Stimulated activated naive B cell treated with anti-CD40 and anti-IgM and Interleukin-4, amounts not matched to agents 10 μg/mL and 1 μg/mL and 100 μg/mL, for 72 hours (primary cell): Measurements from ENCODE around the gene OTOF.

Source experiments
- ATAC-seq, 2 donors: fragments of 150-1000 bp; cut with Tn5 transposase; replicated peaks; 2 replicates each; pipeline ENCODE4 v1.10.0; 2021; ENCODE audit warnings: moderate library complexity in 1 of 2
- DNase-seq: peaks from one replicate; pipeline ENCODE4 v3.0.0; 2021
- H3K27ac Mint-ChIP-seq: one replicate; pipeline ENCODE4 v1.8.0; 2022; ENCODE audit warnings: mild to moderate bottlenecking, mixed read lengths
- H3K27me3 Mint-ChIP-seq, 2 donors: one replicate each; pipeline ENCODE4 v1.8.0; 2022; ENCODE audit warnings: mixed read lengths in 2 of 2
- H3K36me3 Mint-ChIP-seq, 2 donors: one replicate each; pipeline ENCODE4 v1.8.0; 2022; ENCODE audit warnings: mixed read lengths in 2 of 2, mild to moderate bottlenecking in 1 of 2
- H3K4me1 Mint-ChIP-seq, 2 donors: one replicate each; pipeline ENCODE4 v1.8.0; 2022; ENCODE audit warnings: mixed read lengths in 2 of 2, mild to moderate bottlenecking in 1 of 2
- H3K4me3 Mint-ChIP-seq, 2 donors: one replicate each; pipeline ENCODE4 v1.8.0; 2022; ENCODE audit warnings: mild to moderate bottlenecking in 2 of 2, mixed read lengths in 2 of 2, moderate library complexity in 1 of 2
- H3K9me3 Mint-ChIP-seq, 2 donors: one replicate each; pipeline ENCODE4 v1.8.0; 2022; ENCODE audit warnings: mixed read lengths in 2 of 2, mild to moderate bottlenecking in 1 of 2

The OTOF gene

DNA sequence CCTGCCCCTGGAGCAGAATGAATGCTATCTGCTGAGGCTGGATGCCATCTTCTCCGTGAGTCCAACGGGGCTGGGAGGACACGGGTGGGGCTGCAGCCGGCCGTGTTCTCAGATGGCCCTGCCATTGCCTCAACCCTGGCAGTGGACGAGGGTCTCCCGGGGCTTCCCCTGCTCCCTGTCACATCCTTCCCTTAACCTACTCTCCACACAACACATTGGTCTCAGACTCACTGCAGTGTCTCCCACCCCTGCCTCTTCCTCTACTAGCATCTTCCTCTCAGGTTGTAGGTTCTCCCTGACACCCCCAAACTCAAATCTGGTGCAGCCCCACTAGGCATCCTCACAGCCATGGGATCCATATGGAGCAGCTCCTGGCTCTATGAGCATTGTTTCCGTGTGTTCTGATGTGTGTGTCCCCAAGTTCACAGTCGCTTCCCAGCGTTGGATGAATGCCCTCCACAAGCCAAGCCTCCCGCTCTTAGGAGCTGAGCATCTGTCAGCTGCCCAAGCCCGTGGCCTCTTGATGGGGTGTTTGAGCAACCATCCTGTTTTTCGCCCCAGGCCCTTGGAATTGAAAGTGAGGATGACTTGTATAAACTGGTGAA lies 27.8 kb downstream of the OTOF start:
- no peak for ATAC-seq
- H3K36me3 Mint-ChIP-seq = no peaks in the 10 kb centered on the region
- H3K4me3 Mint-ChIP-seq = no peak overlapping the region
- no peaks in the 10 kb centered on the region for H3K4me1 Mint-ChIP-seq
- peaks cover 12 to 13% of the 10 kb centered on the region in 2 donors for H3K27me3 Mint-ChIP-seq
- H3K9me3 Mint-ChIP-seq = peaks cover 0 to 5% of the 10 kb centered on the region in 2 donors
- H3K27ac Mint-ChIP-seq = no peak overlapping the region
- DNase-seq = no peak

DNA sequence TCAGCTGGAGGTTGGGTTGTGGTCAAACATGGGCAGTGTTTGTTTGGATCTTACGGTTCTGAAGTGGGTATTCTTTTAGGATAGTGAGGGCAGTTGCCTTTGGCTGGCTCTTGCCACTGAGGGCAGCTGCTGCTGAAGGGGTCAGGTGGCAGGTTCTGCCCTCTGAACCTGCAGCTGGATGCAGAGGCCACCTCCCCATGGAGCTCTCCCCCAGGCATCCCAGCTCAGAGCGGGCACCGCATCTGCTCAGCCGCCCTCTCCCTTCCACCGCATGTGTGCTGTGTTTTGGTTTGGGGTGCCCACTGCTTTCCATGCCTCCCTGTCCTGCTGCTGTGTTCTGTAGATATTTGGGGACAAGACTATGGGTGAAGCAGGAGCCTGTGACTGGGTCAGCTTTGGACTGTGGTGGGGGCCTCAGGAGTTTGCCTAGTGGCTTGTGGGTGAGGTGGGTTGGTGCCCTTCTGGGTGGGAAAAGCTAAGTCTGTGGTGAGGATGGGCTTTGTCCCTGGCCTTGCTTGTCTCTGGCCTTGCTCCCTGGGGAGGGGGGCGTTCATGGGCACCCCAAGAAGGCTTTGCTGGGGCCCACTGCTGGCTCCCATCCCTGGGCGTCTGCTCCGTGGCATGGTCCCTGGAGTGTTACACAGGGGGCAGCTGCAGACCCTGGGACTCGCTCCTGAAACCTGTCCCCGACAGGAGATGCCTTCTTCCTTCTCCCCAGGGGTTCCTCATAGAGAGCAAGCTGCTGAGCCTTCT lies 28.5 kb downstream of the OTOF start:
- Mint-ChIP-seq H3K4me3 (no peak overlapping the region), H3K9me3 (peaks cover 0 to 5% of the 10 kb centered on the region in 2 donors), H3K27me3 (peaks cover 12 to 13% of the 10 kb centered on the region in 2 donors), H3K4me1 (no peaks in the 10 kb centered on the region), H3K27ac (no peak overlapping the region), H3K36me3 (no peaks in the 10 kb centered on the region)
- no peak for DNase-seq
- ATAC-seq = no peak

DNA sequence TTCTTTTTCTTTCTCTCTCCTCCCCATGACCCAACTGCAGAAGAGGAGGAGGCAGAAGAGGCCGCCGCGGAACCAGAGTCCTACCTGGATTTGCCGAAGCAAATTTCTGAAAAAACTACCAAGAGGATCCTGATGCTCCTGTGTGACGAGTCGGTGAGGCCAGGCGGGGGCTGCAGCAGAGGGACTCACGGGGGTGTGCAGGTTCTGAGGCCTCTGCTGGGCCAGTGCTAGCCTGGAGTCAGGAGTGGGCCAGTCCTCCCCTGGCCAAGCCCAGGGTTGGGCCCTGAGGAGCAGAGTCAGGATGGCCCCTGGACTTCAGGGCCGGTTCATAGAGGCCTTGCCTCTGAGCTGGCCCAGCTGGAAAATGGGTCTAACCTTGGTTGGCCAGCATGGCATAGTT lies 29.3 kb downstream of the OTOF start:
- no peak overlapping the region for H3K27ac Mint-ChIP-seq
- H3K9me3 Mint-ChIP-seq = peaks cover 0 to 5% of the 10 kb centered on the region in 2 donors
- H3K36me3 Mint-ChIP-seq = no peaks in the 10 kb centered on the region
- peaks cover 11 to 12% of the 10 kb centered on the region in 2 donors for H3K27me3 Mint-ChIP-seq
- ATAC-seq = no peak
- no peak for DNase-seq
- no peaks in the 10 kb centered on the region for H3K4me1 Mint-ChIP-seq
- no peak overlapping the region for H3K4me3 Mint-ChIP-seq

DNA sequence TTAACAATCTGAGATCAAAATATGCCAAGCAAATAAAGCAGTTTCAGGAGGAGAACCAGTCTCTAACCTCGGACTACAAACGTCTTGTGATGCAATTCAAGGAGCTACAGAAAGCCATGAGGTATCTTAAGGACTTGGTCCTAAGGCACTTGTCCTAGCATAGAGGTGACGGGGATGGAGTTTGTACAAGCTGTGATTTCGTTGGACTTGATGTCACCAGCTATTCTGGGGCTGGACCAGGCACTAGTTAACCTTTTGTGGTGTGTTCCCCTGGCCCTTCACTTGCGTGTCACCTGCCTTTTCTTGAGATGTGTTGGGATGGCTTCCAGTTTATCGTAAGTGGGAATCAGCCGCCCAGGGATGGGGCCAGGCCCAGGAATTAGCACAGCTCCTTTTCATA lies 33.7 kb downstream of the OTOF start:
- no peaks in the 10 kb centered on the region for H3K4me1 Mint-ChIP-seq
- no peak overlapping the region for H3K4me3 Mint-ChIP-seq
- no peaks in the 10 kb centered on the region for H3K36me3 Mint-ChIP-seq
- no peak for ATAC-seq
- H3K27ac Mint-ChIP-seq = no peak overlapping the region
- H3K27me3 Mint-ChIP-seq = peaks cover under 1 to 7% of the 10 kb centered on the region in 2 donors
- DNase-seq = no peak
- H3K9me3 Mint-ChIP-seq = no peaks in the 10 kb centered on the region

DNA sequence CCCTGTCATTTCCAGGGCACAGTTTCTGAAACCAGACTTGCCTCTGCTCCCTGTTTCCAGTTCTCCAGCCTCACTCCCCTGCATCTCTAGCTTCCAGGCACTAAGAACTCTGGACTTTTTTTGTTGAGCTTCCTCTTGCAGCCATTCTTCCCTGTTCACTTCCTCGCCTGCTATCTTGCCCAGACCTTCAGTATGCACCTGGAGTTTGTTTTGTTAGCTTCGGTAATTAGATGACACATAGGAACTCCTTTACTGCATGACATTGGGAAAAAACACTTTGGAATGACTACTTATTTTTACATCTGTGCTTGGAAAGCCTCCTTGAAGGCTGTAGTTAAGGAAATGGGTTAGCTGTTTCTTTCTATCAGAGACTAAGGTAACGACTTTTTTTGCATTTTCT lies 35.2 kb downstream of the OTOF start:
- Mint-ChIP-seq H3K4me3 (no peak overlapping the region), H3K36me3 (no peaks in the 10 kb centered on the region), H3K9me3 (no peaks in the 10 kb centered on the region), H3K4me1 (no peaks in the 10 kb centered on the region), H3K27ac (no peak overlapping the region), H3K27me3 (peaks cover 4 to 6% of the 10 kb centered on the region in 2 donors)
- ATAC-seq (no peak), DNase-seq (no peak)

DNA sequence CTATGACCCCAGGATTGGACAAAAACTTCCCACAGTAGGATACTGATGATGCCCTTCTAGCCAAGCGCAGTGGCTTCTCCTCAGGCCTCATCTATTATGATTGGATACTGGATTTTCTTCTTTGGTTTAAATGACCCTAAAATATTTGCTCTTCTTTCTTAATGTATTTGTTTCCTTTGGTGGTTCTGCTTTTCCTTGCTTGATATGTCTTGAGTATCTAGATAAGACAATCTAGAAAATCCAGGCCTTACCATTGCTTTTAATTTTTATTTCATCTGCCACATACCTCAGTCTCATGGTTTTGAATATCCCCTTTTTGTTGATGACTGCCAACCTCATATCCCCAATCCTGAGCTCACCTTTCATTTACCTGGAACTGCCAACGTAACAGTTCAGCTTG lies 35.6 kb downstream of the OTOF start:
- ATAC-seq (no peak), DNase-seq (no peak)
- no peak overlapping the region for H3K4me3 Mint-ChIP-seq

DNA sequence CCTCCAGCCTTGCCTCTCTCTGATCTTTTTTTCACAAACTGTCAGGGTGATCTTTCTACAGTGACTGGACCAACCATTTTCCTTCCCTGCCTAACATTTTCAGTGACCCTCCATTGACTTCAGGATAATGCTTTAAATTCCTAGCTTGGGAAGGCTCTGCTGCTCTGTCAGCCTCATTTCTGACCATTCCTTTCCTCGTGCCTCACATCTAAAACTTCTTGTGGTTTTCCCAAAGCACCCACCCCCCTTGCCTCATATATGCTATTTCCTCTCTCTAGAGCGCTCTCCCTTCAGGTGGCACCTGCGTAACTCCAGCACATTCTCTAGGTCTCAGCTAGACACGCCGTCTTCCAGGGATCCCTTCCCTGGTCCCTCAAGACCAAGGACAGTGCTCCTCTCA lies 39.0 kb downstream of the OTOF start:
- Mint-ChIP-seq H3K36me3 (no peaks in the 10 kb centered on the region), H3K4me3 (no peak overlapping the region), H3K9me3 (no peaks in the 10 kb centered on the region), H3K27me3 (peaks cover 4 to 6% of the 10 kb centered on the region in 2 donors), H3K4me1 (no peaks in the 10 kb centered on the region), H3K27ac (no peak overlapping the region)
- ATAC-seq (no peak), DNase-seq (no peak)

More for the DNA sequence above, 35.6 kb downstream of the OTOF start:
- Mint-ChIP-seq H3K9me3 (no peaks in the 10 kb centered on the region), H3K27ac (no peak overlapping the region), H3K4me1 (no peaks in the 10 kb centered on the region), H3K27me3 (peaks cover 4 to 6% of the 10 kb centered on the region in 2 donors), H3K36me3 (no peaks in the 10 kb centered on the region)

DNA sequence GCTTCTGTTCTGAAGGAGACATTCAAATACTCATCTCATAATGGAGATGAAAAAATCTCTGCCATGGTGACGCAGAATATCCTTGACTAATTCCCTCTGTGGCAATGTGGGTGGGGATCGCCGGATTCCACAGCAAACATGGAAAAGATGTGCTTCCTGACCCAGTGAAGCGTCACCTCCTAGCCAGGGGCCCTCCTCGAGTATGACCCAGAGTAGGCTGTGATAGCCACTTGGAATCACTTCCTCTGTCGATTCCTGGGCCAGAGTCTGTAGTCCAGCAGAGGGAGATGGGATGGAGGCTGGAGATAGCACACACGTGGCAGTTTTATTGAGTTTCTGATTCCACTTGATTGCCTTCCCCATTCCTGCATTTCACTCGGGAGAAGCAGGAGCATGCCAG lies 39.4 kb downstream of the OTOF start:
- DNase-seq = no peak
- H3K9me3 Mint-ChIP-seq = no peaks in the 10 kb centered on the region
- ATAC-seq = no peak

DNA sequence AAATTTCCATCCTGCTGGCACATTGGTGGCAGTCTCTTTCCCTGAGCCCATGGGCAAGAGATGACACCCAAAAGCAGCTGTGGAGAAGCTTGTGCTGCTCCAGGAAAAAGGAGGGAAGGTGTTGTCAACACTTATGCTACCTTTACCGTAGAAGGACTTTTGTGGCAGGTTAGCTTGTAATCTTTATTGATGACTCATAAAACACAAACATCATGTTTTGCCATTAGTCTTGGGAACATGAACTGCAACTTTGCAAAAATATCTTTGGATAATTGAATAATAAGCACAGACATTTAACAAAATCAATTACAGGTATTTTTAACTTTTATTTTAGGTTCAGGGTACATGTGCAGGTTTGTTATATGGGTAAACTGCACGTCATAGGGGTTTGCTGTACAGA lies 42.8 kb downstream of the OTOF start:
- H3K4me3 Mint-ChIP-seq = no peak overlapping the region
- H3K9me3 Mint-ChIP-seq = no peaks in the 10 kb centered on the region
- DNase-seq (no peak), ATAC-seq (no peak)
- H3K27ac Mint-ChIP-seq = no peak overlapping the region
- no peaks in the 10 kb centered on the region for H3K4me1 Mint-ChIP-seq
- no peaks in the 10 kb centered on the region for H3K36me3 Mint-ChIP-seq
- H3K27me3 Mint-ChIP-seq = peaks cover 6 to 12% of the 10 kb centered on the region in 2 donors

More for the DNA sequence above, 39.4 kb downstream of the OTOF start:
- Mint-ChIP-seq H3K27ac (no peak overlapping the region), H3K36me3 (no peaks in the 10 kb centered on the region), H3K4me1 (no peaks in the 10 kb centered on the region), H3K4me3 (no peak overlapping the region), H3K27me3 (peaks cover 4 to 6% of the 10 kb centered on the region in 2 donors)

DNA sequence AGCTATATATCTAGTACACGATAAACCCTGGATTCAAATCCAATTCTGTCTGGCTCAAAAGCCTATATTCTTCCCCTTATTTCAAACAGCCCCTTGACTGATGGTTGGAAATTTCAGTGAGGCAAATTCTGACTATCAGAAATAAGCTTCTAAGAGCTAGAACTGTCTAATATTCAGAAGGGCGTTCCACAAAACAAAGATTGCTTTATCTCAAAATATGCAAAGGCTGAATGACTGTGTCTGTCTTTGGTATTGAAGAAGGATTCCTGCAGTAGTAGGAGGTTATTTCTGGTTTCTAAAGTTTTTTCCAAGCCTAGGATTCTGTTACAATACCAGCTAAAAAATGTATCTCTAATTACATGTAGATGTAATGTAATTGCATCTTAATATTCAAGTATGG lies 45.1 kb downstream of the OTOF start:
- Mint-ChIP-seq H3K36me3 (no peaks in the 10 kb centered on the region), H3K4me1 (no peaks in the 10 kb centered on the region), H3K27ac (no peak overlapping the region), H3K4me3 (no peak overlapping the region), H3K27me3 (peaks cover 0 to 8% of the 10 kb centered on the region in 2 donors), H3K9me3 (no peaks in the 10 kb centered on the region)
- ATAC-seq (no peak), DNase-seq (no peak)

DNA sequence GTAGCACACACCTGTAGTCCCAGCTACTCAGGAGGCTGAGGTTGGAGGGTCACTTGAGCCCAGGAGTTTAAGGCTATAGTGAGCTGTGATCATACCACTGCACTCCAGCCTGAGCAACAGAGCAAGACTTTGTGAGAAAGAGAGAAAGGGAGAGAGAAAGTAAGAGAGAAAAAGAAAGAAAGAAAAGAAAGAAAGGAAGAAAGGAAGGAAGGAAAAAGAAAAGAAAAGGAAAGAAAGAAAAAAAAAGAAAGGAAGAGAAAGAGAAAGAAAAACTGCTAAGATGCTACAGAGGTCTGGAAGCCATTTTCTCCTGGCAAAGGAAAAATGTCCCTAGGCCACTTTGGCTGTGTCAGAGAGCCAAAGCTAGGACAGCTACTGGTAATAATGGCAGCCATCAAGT lies 45.6 kb downstream of the OTOF start:
- Mint-ChIP-seq H3K36me3 (no peaks in the 10 kb centered on the region), H3K9me3 (no peaks in the 10 kb centered on the region), H3K4me3 (no peak overlapping the region), H3K27me3 (peaks cover 0 to 8% of the 10 kb centered on the region in 2 donors), H3K27ac (no peak overlapping the region), H3K4me1 (no peaks in the 10 kb centered on the region)
- no peak for ATAC-seq
- DNase-seq = no peak

DNA sequence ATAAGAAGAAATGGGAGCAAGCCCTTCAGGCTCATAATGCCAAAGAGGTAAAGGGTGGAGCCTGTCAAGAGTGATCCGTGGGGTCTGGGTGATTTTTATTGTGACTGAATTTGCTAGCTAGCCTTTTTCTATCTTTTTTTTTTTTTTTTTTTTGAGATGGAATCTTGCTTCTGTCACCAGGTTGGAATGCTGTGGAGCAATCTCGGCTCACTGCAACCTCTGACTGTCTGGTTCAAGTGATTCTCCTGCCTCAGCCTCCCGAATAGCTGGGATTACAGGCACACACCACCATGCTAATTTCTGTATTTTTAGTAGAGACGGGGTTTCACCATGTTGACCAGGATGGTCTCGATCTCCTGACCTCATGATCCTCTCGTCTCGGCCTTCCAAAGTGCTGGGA lies 47.1 kb downstream of the OTOF start:
- no peak for ATAC-seq
- H3K36me3 Mint-ChIP-seq = no peaks in the 10 kb centered on the region
- no peaks in the 10 kb centered on the region for H3K4me1 Mint-ChIP-seq
- H3K27me3 Mint-ChIP-seq = peaks cover 0 to 8% of the 10 kb centered on the region in 2 donors
- no peak overlapping the region for H3K4me3 Mint-ChIP-seq
- H3K27ac Mint-ChIP-seq = no peak overlapping the region
- no peaks in the 10 kb centered on the region for H3K9me3 Mint-ChIP-seq
- DNase-seq = no peak

DNA sequence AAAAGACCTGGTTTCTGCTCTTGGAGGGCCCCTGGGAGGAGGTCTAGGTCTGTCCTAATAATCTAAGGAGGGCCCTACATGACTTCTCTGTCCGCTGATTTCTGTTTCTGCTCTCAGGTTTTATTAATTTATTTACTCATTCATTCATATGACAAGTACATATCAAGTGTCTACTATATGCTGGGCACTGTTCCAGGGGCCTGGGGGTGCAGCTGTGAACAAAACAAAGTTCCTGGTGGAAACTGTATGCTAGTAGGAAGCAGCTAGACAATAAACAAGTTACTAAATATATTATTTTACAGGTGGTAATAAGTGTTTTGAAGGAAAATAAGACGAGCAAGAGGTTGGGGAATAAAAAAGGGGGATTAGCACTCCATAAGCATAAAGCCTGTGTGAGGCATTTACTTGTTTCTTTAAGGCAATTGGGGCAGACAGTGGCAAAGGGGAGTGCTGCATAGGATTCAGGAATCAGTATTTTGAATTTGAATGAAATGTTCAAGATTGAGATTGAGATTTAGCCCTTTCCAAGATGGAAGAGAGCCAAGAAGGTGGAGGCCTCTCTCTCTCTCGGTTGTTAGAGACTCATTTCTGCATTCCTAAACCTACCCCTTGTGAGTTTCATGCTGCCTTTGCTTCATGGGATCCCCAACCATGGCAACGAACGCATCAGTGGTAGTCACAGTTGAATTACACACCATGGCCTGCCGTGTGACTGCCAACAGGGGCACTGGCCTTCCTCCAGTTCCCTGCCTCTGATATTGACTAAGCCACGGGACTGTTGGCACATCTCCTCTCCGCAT lies 47.9 kb downstream of the OTOF start:
- no peak for ATAC-seq
- H3K4me3 Mint-ChIP-seq = no peak overlapping the region

DNA sequence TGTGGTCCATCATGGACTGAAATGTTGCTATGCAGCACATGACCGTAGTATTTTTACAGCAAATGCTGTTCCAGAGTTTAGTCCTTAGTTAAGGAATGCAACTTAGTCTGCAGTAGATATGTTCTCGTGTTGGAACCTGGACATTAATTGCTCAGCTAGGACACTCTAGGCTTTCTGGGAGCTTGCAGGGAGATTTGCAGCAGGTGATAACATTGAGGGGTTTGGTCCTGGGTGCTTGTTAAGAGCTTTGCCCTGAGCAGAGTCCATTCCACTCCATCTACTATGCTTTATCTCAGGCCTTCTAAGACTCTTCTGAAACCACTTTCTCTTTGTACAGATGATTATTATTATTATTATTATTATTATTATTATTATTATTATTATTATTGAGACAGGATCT lies 49.1 kb downstream of the OTOF start:
- H3K9me3 Mint-ChIP-seq = peaks cover 0 to 1% of the 10 kb centered on the region in 2 donors
- peaks cover 1 to 6% of the 10 kb centered on the region in 2 donors for H3K4me1 Mint-ChIP-seq
- no peak overlapping the region for H3K27ac Mint-ChIP-seq
- H3K4me3 Mint-ChIP-seq = no peak overlapping the region
- DNase-seq (no peak), ATAC-seq (no peak)
- H3K27me3 Mint-ChIP-seq = peaks cover 0 to 8% of the 10 kb centered on the region in 2 donors
- H3K36me3 Mint-ChIP-seq = no peaks in the 10 kb centered on the region

More for the DNA sequence above, 47.9 kb downstream of the OTOF start:
- no peak overlapping the region for H3K27ac Mint-ChIP-seq
- H3K4me1 Mint-ChIP-seq = peaks cover 0 to 3% of the 10 kb centered on the region in 2 donors
- H3K36me3 Mint-ChIP-seq = no peaks in the 10 kb centered on the region
- peaks cover 0 to 8% of the 10 kb centered on the region in 2 donors for H3K27me3 Mint-ChIP-seq
- DNase-seq = no peak
- peaks cover 0 to 1% of the 10 kb centered on the region in 2 donors for H3K9me3 Mint-ChIP-seq
